ENCODE results near the gene FAM241A. TPM values are rescaled to one million over a fixed set of nuclear protein-coding genes. Genes with fewer than 3 reads are reported as not detected.

Gene FAM241A
- total and polyA plus RNA-seq, 2 of the 13 experiments (the other 11 are each of a cell fraction or from before 2014, with no cell fraction given): 0.61 to 0.69 TPM

DNA sequence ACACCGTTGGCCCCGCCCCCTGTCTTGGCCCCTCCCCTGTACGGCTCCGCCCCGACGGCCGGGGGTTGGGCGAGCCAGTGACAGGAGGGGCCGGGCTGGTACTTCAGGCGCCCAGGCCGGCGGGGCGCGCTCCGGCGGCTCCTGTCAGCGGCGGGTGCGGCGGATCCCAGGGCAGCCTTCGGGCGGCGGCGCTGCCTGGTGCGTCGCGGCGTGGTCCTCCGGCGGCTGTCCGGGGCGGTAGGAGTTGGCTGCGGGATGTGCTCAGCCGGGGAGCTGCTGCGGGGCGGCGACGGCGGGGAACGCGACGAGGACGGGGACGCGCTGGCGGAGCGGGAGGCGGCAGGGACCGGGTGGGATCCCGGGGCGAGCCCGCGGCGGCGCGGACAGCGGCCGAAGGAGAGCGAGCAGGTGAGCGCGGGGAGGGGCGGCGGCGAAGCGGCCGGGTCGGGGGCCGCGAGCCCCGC lies at the start of gene FAM241A (continued):
- TF ChIP-seq, protein P1, sequence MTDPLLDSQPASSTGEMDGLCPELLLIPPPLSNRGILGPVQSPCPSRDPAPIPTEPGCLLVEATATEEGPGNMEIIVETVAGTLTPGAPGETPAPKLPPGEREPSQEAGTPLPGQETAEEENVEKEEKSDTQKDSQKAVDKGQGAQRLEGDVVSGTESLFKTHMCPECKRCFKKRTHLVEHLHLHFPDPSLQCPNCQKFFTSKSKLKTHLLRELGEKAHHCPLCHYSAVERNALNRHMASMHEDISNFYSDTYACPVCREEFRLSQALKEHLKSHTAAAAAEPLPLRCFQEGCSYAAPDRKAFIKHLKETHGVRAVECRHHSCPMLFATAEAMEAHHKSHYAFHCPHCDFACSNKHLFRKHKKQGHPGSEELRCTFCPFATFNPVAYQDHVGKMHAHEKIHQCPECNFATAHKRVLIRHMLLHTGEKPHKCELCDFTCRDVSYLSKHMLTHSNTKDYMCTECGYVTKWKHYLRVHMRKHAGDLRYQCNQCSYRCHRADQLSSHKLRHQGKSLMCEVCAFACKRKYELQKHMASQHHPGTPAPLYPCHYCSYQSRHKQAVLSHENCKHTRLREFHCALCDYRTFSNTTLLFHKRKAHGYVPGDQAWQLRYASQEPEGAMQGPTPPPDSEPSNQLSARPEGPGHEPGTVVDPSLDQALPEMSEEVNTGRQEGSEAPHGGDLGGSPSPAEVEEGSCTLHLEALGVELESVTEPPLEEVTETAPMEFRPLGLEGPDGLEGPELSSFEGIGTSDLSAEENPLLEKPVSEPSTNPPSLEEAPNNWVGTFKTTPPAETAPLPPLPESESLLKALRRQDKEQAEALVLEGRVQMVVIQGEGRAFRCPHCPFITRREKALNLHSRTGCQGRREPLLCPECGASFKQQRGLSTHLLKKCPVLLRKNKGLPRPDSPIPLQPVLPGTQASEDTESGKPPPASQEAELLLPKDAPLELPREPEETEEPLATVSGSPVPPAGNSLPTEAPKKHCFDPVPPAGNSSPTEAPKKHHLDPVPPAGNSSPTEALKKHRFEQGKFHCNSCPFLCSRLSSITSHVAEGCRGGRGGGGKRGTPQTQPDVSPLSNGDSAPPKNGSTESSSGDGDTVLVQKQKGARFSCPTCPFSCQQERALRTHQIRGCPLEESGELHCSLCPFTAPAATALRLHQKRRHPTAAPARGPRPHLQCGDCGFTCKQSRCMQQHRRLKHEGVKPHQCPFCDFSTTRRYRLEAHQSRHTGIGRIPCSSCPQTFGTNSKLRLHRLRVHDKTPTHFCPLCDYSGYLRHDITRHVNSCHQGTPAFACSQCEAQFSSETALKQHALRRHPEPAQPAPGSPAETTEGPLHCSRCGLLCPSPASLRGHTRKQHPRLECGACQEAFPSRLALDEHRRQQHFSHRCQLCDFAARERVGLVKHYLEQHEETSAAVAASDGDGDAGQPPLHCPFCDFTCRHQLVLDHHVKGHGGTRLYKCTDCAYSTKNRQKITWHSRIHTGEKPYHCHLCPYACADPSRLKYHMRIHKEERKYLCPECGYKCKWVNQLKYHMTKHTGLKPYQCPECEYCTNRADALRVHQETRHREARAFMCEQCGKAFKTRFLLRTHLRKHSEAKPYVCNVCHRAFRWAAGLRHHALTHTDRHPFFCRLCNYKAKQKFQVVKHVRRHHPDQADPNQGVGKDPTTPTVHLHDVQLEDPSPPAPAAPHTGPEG (CRISPR knock-in tag; IDR thresholded peaks at IDR 0.05): 0 out of 2 replicates have a peak, but pooled peaks have one; percentile 41
- TF ChIP-seq DNMT1 (CRISPR knock-in tag; IDR thresholded peaks at IDR 0.05) (no peak), RBM39 (IDR thresholded peaks at IDR 0.05; ENCODE audit: low read depth, low read length, poor library complexity, severe bottlenecking) (no peak), GABPB1 (CRISPR knock-in tag; IDR thresholded peaks at IDR 0.05) (peak; percentile 45; the same call in 1 of the 2 replicates), ZNF33B (CRISPR knock-in tag; IDR thresholded peaks at IDR 0.05) (no peak), ZNF724P (CRISPR knock-in tag; IDR thresholded peaks at IDR 0.05; ENCODE audit: borderline replicate concordance) (no peak; the same call in 1 of the 2 replicates), ZNF451 (CRISPR knock-in tag; IDR thresholded peaks at IDR 0.05) (no peak), SAP130 (CRISPR knock-in tag; IDR thresholded peaks at IDR 0.05; ENCODE audit: low read depth) (peak; percentile 82), SMAD9 (CRISPR knock-in tag; IDR thresholded peaks at IDR 0.05) (no peak), TEAD2 (CRISPR knock-in tag; IDR thresholded peaks at IDR 0.05) (no peak), HNRNPLL (IDR thresholded peaks at IDR 0.05; ENCODE audit: low read depth, low read length, poor library complexity, severe bottlenecking) (peak; percentile 35), NFRKB (IDR thresholded peaks at IDR 0.05) (no peak), ZSCAN21 (CRISPR knock-in tag; IDR thresholded peaks at IDR 0.05; ENCODE audit: borderline replicate concordance) (0 out of 2 replicates have a peak, but pooled peaks have one; percentile 60), ZNF263 (CRISPR knock-in tag; IDR thresholded peaks at IDR 0.05) (peak; percentile 36; the same call in 1 of the 2 replicates)
- TF ChIP-seq, protein P2, sequence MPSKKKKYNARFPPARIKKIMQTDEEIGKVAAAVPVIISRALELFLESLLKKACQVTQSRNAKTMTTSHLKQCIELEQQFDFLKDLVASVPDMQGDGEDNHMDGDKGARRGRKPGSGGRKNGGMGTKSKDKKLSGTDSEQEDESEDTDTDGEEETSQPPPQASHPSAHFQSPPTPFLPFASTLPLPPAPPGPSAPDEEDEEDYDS (CRISPR knock-in tag; IDR thresholded peaks at IDR 0.05): peak; percentile 86
- TF ChIP-seq, protein P3, sequence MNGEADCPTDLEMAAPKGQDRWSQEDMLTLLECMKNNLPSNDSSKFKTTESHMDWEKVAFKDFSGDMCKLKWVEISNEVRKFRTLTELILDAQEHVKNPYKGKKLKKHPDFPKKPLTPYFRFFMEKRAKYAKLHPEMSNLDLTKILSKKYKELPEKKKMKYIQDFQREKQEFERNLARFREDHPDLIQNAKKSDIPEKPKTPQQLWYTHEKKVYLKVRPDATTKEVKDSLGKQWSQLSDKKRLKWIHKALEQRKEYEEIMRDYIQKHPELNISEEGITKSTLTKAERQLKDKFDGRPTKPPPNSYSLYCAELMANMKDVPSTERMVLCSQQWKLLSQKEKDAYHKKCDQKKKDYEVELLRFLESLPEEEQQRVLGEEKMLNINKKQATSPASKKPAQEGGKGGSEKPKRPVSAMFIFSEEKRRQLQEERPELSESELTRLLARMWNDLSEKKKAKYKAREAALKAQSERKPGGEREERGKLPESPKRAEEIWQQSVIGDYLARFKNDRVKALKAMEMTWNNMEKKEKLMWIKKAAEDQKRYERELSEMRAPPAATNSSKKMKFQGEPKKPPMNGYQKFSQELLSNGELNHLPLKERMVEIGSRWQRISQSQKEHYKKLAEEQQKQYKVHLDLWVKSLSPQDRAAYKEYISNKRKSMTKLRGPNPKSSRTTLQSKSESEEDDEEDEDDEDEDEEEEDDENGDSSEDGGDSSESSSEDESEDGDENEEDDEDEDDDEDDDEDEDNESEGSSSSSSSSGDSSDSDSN (CRISPR knock-in tag; IDR thresholded peaks at IDR 0.05): peak; percentile 92; the same call in 1 of the 2 replicates
- TF ChIP-seq, protein P4, sequence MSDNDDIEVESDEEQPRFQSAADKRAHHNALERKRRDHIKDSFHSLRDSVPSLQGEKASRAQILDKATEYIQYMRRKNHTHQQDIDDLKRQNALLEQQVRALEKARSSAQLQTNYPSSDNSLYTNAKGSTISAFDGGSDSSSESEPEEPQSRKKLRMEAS (IDR thresholded peaks at IDR 0.05): peak; percentile 35; the same call in 1 of the 2 replicates
- TF ChIP-seq, protein P5, sequence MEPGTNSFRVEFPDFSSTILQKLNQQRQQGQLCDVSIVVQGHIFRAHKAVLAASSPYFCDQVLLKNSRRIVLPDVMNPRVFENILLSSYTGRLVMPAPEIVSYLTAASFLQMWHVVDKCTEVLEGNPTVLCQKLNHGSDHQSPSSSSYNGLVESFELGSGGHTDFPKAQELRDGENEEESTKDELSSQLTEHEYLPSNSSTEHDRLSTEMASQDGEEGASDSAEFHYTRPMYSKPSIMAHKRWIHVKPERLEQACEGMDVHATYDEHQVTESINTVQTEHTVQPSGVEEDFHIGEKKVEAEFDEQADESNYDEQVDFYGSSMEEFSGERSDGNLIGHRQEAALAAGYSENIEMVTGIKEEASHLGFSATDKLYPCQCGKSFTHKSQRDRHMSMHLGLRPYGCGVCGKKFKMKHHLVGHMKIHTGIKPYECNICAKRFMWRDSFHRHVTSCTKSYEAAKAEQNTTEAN (CRISPR knock-in tag; conservative IDR thresholded peaks at IDR 0.05): no peak
- TF ChIP-seq, protein P6, sequence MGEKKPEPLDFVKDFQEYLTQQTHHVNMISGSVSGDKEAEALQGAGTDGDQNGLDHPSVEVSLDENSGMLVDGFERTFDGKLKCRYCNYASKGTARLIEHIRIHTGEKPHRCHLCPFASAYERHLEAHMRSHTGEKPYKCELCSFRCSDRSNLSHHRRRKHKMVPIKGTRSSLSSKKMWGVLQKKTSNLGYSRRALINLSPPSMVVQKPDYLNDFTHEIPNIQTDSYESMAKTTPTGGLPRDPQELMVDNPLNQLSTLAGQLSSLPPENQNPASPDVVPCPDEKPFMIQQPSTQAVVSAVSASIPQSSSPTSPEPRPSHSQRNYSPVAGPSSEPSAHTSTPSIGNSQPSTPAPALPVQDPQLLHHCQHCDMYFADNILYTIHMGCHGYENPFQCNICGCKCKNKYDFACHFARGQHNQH (CRISPR knock-in tag; IDR thresholded peaks at IDR 0.05): no peak

Data from HepG2 (cell line).